Peyer's patch (tissue), 4 donors: ENCODE data around the gene DPYD. TPM values are rescaled to one million over a fixed set of nuclear protein-coding genes. Genes with fewer than 3 reads are reported as not detected.

Source experiments
- DNase-seq, 3 donors: peaks; one replicate each; pipeline ENCODE4 v3.0.0-alpha.2; 2017 to 2019
- H3K27ac ChIP-seq, 4 donors: fragments of 200-600 bp; sonication (generic); one replicate each; pipeline ENCODE4 v1.5.1; 2016 to 2019
- H3K27me3 ChIP-seq, 2 donors: fragments of 200-600 bp; sonication (generic); one replicate each; pipeline ENCODE4 v1.5.1; 2019
- H3K36me3 ChIP-seq, 3 donors: fragments of 200-600 bp; sonication (generic); one replicate each; pipeline ENCODE4 v1.5.1; 2016 to 2019
- H3K4me1 ChIP-seq, 4 donors: fragments of 200-600 bp; sonication (generic); one replicate each; pipeline ENCODE4 v1.5.1; 2016 to 2019
- H3K4me3 ChIP-seq, 4 donors: fragments of 200-600 bp; sonication (generic); 1 replicate in 3 of 4; 2 replicates in 1 of 4; pipeline ENCODE4 v1.5.1; 2016 to 2019; ENCODE audit warnings: mild to moderate bottlenecking in 1 of 4
- H3K9me3 ChIP-seq, 4 donors: fragments of 200-600 bp; sonication (generic); one replicate each; pipeline ENCODE4 v1.5.1; 2016 to 2019; ENCODE audit warnings: mild to moderate bottlenecking in 1 of 4
- POLR2A ChIP-seq, 2 donors: fragments of 450-650 bp; IDR thresholded peaks; one replicate each; pipeline ENCODE4 v1.5.1; 2017; ENCODE audit warnings: antibody characterized with exemption in 2 of 2, mild to moderate bottlenecking in 2 of 2, moderate library complexity in 2 of 2
- total RNA-seq, 4 donors: library from RNA; depleted of rRNA; stranded (reverse); fragments of >200 nt; gene quantifications; one replicate each; pipeline ENCODE4 v1.1.0, GENCODE V29; 2016
- TF ChIP-seq, protein P1 (sequence below), 6 experiments: fragments of 450-650 bp in 4 of 6; fragments of 200-600 bp in 2 of 6; sonication (generic) in 1 of 6; IDR thresholded peaks; one replicate each; pipeline ENCODE4 v1.5.1; 2017 to 2019; ENCODE audit warnings: antibody characterized with exemption in 6 of 6, mild to moderate bottlenecking in 3 of 6, moderate library complexity in 1 of 6

The DPYD gene
- total RNA-seq = 10 to 100 TPM; 30.8 to 39.7 (median 36.4) TPM

DNA sequence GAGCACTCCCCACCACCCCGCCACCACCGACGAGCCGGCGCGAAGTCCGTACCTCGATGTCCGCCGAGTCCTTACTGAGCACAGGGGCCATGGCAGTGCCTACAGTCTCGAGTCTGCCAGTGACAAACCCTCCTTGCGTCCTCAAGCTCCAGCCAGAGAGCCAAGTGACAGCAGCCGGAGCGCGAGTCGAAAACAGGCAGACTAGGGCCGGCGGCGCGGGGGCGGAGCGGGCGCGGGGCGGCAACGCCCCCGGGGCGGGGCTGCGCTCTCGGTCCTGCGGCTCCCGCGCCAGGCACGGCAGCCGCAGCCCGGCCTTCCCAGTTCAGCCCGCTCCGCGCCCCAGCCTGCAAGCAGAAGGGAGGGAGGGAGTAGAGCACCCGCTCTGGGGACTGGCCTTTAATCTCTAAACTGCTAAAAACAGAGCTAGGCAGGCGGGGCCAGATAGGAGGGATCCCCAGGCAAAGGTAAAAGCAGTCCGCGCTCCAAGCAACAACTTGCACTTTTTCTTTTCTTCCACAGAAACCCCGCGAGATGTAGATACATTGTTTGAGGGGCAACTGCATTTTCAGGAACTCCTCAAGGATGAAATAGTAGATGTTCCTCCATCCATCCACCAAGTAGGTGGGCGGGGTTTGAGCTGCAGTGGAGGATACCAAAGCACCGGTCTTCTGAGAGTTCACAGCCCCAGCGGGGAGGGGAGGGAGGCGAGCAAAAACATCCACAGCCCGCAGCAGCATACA, at the start of gene DPYD:
DPYD (minus strand) TSS at position 203 of the 740 bp plus-strand sequence; CDS start at position 91, 112 bp downstream.
- H3K4me3 ChIP-seq = peak within 1 kb of the TSS; percentile 61 to 95 (median 78)
- peak; percentile 87 to 94 (median 93) for DNase-seq
- H3K9me3 ChIP-seq = no peaks in the 10 kb centered on the region
- H3K4me1 ChIP-seq = peaks cover 0 to 12% (median 0%) of the 10 kb centered on the region in 4 donors
- TF ChIP-seq, protein P1, sequence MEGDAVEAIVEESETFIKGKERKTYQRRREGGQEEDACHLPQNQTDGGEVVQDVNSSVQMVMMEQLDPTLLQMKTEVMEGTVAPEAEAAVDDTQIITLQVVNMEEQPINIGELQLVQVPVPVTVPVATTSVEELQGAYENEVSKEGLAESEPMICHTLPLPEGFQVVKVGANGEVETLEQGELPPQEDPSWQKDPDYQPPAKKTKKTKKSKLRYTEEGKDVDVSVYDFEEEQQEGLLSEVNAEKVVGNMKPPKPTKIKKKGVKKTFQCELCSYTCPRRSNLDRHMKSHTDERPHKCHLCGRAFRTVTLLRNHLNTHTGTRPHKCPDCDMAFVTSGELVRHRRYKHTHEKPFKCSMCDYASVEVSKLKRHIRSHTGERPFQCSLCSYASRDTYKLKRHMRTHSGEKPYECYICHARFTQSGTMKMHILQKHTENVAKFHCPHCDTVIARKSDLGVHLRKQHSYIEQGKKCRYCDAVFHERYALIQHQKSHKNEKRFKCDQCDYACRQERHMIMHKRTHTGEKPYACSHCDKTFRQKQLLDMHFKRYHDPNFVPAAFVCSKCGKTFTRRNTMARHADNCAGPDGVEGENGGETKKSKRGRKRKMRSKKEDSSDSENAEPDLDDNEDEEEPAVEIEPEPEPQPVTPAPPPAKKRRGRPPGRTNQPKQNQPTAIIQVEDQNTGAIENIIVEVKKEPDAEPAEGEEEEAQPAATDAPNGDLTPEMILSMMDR (IDR thresholded peaks at IDR 0.05) = no peak
- peak; percentile 74 to 83 for TF ChIP-seq POLR2A (IDR thresholded peaks at IDR 0.05)
- no peaks in the 10 kb centered on the region for H3K27me3 ChIP-seq
- peak within 1 kb of the TSS; percentile 78 to 98 (median 89) for H3K27ac ChIP-seq
- no peaks in the 10 kb centered on the region for H3K36me3 ChIP-seq

DNA sequence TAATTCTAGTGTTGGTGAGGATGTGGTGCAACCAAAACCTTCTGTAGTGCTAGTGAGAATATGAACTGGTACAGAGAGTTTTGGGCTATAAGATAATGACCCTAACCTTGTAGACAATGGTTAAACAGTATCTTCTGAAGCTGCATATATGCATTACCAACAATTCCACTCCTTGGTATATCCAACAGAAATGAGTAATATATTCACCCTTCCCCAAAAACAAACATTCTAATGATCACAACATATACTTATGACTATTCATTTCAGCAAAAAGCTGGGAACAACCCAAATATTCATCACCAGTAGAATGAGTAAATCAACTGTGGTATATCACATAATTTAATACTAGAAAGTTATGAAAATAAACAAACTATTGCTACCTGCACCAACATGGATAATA, 39.6 kb upstream of the DPYD start:
- Histone ChIP-seq H3K4me1 (no peaks in the 10 kb centered on the region), H3K4me3 (no peak overlapping the region), H3K27ac (no peak overlapping the region), H3K36me3 (no peaks in the 10 kb centered on the region), H3K9me3 (no peaks in the 10 kb centered on the region), H3K27me3 (no peaks in the 10 kb centered on the region)
- no peak for TF ChIP-seq POLR2A (IDR thresholded peaks at IDR 0.05)
- TF ChIP-seq, protein P1 (IDR thresholded peaks at IDR 0.05) = no peak
- DNase-seq = no peak

DNA sequence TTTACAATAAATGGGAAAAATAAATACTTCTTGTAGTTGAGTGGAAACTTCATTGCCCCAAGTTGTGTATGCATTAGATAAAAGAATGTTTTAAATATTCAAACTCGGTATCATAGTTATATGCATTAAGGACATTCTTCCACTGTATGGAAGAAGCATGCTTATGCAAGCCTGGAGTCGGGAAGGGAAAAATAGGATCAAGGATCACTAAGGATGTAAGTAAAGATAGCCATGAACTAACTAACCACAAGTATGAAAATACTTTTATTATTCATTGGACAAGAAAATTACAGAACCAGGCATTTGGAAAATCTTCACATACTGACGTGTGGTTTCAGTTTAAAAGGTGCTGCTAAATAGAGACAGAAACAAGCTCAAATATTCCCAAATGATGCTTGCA, 26.9 kb upstream of the DPYD start:
- TF ChIP-seq, protein P1 (IDR thresholded peaks at IDR 0.05) = no peak
- no peak for TF ChIP-seq POLR2A (IDR thresholded peaks at IDR 0.05)
- H3K9me3 ChIP-seq = no peaks in the 10 kb centered on the region
- H3K4me3 ChIP-seq = no peak overlapping the region
- DNase-seq = no peak
- no peaks in the 10 kb centered on the region for H3K27me3 ChIP-seq
- no peak overlapping the region for H3K27ac ChIP-seq
- no peaks in the 10 kb centered on the region for H3K36me3 ChIP-seq
- no peaks in the 10 kb centered on the region for H3K4me1 ChIP-seq

DNA sequence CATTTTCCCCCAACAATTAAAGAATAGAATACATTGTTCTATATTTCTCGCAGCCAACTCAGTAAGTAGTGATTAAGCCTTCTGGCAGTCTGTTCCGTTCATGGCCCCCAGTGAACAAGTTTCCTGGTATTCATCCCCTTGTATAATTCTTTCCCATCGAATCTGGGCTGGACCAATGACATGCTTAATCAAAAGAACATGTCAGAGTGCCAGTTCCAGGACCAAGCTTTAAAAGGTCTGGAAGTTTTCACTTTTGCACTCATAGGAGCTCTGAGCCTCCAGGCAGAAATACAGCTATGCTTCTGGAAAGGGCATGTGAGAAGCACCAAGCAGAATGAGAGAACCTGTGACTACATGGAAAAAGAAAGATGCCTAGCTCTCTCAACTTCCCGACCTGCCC, 22.5 kb upstream of the DPYD start:
- no peak for DNase-seq
- TF ChIP-seq POLR2A (IDR thresholded peaks at IDR 0.05) = no peak
- TF ChIP-seq, protein P1 (IDR thresholded peaks at IDR 0.05) = no peak
- H3K4me3 ChIP-seq = no peak overlapping the region

DNA sequence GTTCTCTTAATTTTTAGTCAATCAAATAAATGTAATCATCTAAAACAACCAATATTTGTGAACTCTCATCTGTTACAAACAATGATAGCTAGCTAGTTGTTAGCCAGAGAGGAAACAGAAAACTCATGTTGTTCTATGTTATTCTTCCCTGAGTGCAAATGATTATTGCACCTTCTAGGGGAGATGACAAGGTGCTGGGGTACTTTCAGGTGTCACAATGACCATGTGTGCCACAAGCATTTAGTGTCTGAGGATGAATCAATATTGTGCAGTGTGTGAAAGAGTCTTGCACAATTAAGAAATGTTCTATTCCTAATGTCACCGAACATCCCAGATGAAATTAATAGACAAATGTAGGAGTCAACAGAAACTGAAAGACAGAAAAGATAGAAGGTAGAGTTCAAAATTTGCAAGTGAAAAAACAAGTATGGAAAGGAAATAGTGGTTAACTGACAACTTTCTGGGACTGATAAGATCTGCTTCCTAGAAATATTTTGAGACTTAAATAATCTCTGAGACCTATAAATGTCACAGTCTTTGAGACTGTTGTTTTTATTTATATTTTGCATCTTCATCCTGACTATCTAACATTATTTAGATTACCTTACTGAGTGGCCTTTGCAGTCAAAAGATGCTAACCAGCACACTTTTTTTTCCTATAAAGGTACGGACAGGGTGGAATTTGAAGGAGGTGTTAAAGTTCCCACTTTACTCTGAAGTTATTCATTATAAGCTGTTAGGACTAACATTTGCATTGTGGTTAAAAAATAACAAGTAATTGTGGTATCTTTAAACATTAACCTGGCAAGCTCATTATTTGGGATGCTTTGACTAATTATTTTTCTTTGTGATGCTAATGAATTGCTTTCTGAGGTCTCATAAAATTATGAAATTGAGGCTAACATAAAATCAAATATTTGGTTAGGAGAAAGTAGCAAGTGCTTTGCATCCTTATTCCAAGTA, 21.6 kb upstream of the DPYD start:
- TF ChIP-seq, protein P1 (IDR thresholded peaks at IDR 0.05) = no peak
- no peak for TF ChIP-seq POLR2A (IDR thresholded peaks at IDR 0.05)
- Histone ChIP-seq H3K4me3 (no peak overlapping the region), H3K9me3 (no peaks in the 10 kb centered on the region), H3K27me3 (no peaks in the 10 kb centered on the region), H3K36me3 (no peaks in the 10 kb centered on the region), H3K4me1 (no peaks in the 10 kb centered on the region), H3K27ac (no peak overlapping the region)
- DNase-seq = no peak

More for the DNA sequence above, 22.5 kb upstream of the DPYD start:
- H3K9me3 ChIP-seq = no peaks in the 10 kb centered on the region
- H3K27ac ChIP-seq = no peak overlapping the region
- H3K36me3 ChIP-seq = no peaks in the 10 kb centered on the region
- no peaks in the 10 kb centered on the region for H3K27me3 ChIP-seq
- H3K4me1 ChIP-seq = no peaks in the 10 kb centered on the region
